ENCODE results near the gene RNF208.

GRCh38 chr9:137178939-137179630 is 43.0 kb downstream of the RNF208 start:
- TF ChIP-seq CTCF (IDR thresholded peaks at IDR 0.05) (no peak), POLR2A (IDR thresholded peaks at IDR 0.05) (no peak)

All from testis (tissue), 2 donors.